GM18507 (cell line): ENCODE measurements around the gene BRIX1.
"Not testable (repeated sequence)": the region's sequence is repeated elsewhere in the genome, so short reads cannot be mapped to it uniquely, and the experiment has no call there.

Source experiments
- DNase-seq: peaks from one replicate; pipeline ENCODE4 v3.0.0; 2011; ENCODE audit warnings: low read depth; ENCODE audit not compliant: insufficient read length; ENCODE audit errors: extremely low spot score
- FAIRE-seq: peaks from 2 replicates; lab custom pipeline; 2011; peaks lifted over from hg19 to GRCh38; lab: Jason Lieb, UNC

BRIX1 gene

GRCh38 chr5:34944460-34945047 is 29.0 kb downstream of the BRIX1 start:
- FAIRE-seq, result no peak
- no peak for DNase-seq

DNA sequence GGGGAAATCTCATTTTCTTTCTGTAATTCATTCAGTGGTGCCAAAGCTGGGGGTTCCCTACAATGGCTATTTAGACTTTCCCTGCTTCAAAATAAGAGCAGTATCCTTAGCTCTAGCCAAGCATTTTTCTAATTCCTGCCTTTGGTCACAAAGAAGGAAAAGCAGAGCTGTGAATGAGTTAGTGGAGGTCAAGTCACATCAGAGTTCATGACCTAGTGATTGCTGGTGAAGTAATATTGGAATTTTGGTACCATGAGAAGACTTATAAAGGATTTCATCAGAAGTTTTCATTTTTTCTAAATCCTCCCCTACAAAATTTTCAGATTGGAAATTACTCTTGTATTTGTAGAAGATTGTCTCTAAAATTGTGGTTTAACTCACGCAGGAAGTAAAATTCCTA is 41.8 kb downstream of the BRIX1 start:
- no peak for DNase-seq
- FAIRE-seq, result no peak

DNA sequence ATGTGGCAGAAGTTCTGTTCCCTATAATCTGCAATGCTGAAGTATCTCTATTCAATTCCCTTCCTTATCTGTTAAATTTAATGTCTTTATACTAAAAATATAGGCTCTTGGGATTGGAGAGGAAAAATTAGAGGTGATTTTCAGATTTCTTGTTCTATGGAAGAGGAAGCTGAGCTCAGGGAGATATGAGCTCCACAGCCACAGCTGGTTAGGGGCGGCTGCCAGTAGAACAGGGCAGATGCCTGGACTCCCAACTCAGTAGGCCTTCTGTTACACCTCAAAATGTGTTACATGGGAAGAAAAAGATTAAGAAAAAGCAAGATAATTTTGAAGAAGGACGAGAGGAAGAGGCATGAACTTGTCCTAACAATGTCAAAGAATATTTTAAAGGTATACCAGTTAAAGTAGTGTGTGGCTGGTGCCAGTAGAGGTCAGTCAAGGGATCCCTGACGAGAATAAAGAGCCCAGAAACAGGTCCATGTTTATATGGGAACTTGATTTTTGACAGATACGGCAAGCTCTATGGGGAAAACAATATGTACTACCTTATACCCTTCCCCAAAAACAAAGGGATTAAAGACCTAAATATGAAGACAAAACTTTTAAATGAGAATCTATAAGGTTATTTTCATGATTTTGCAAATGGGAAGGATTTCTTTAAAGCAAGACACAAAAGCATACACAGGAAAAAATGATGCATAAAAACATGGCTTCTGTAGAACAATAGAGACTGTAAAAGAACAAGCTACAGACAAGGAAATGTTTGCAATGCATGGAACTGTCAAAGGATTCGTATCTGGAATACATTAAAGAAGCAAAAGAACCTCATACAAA is 42.6 kb downstream of the BRIX1 start:
- DNase-seq (no peak), FAIRE-seq (peak; percentile 70)

GRCh38 chr5:34959323-34959722 is 43.8 kb downstream of the BRIX1 start:
- FAIRE-seq (peak; percentile 81), DNase-seq (no peak)

- no peak for FAIRE-seq
- DNase-seq, result no peak
These were observed 52.0 kb downstream of the BRIX1 start for GRCh38 chr5:34967540-34967939.

GRCh38 chr5:34968258-34968657 is 52.7 kb downstream of the BRIX1 start:
- FAIRE-seq, result no peak
- DNase-seq, result no peak

- peak; percentile 44 for FAIRE-seq
- no peak for DNase-seq
These were observed 55.0 kb downstream of the BRIX1 start for GRCh38 chr5:34970552-34970951.

GRCh38 chr5:34971655-34972054 is 56.1 kb downstream of the BRIX1 start:
- FAIRE-seq, DNase-seq: not testable (repeated sequence)
